Natural killer cell (primary cell): ENCODE results near the gene PTGDR. TPM values are rescaled to one million over a fixed set of nuclear protein-coding genes. Genes with fewer than 3 reads are reported as not detected.

Experiments used
- ATAC-seq, 3 donors: fragments of 150-1000 bp in 2 of 3; fragments of 200-7000 bp in 1 of 3; cut with Tn5 transposase; 1 replicate in 1 of 3; 2 replicates in 2 of 3; pipeline ENCODE4 v1.10.0; 2021; ENCODE audit warnings: mild to moderate bottlenecking in 2 of 3, moderate library complexity in 2 of 3
- DNase-seq, 2 donors: peaks; one replicate each; pipeline versions ENCODE4 v3.0.0 to v3.0.0-alpha.2; 2013 to 2021; ENCODE audit warnings: mixed read lengths in 1 of 2
- H3K27ac ChIP-seq: one replicate; pipeline ENCODE4 v1.5.1; 2013; ENCODE audit warnings: mild to moderate bottlenecking, low read length
- H3K27me3 ChIP-seq: one replicate; pipeline ENCODE4 v1.6.1; 2013; ENCODE audit warnings: low read length; ENCODE audit not compliant: control insufficient read depth, insufficient read depth
- H3K36me3 ChIP-seq: one replicate; pipeline ENCODE4 v1.6.1; 2013; ENCODE audit warnings: low read length; ENCODE audit not compliant: control insufficient read depth, insufficient read depth
- H3K4me1 ChIP-seq: one replicate; pipeline ENCODE4 v1.6.1; 2013; ENCODE audit warnings: low read length; ENCODE audit not compliant: control insufficient read depth, insufficient read depth
- H3K4me3 ChIP-seq: one replicate; pipeline ENCODE4 v1.5.1; 2013; ENCODE audit warnings: low read length
- H3K9me3 ChIP-seq: one replicate; pipeline ENCODE4 v1.6.1; 2013; ENCODE audit warnings: low read length; ENCODE audit not compliant: control insufficient read depth, insufficient read depth
- H3K27ac Mint-ChIP-seq, 2 donors: one replicate each; pipeline ENCODE4 v1.8.0; 2022; ENCODE audit warnings: mild to moderate bottlenecking in 2 of 2, mixed read lengths in 2 of 2, moderate library complexity in 1 of 2
- H3K27me3 Mint-ChIP-seq, 2 donors: one replicate each; pipeline ENCODE4 v1.8.0; 2022; ENCODE audit warnings: low read depth in 2 of 2, mixed read lengths in 2 of 2
- H3K36me3 Mint-ChIP-seq: one replicate; pipeline ENCODE4 v1.8.0; 2022; ENCODE audit warnings: mixed read lengths
- H3K4me1 Mint-ChIP-seq, 2 donors: one replicate each; pipeline ENCODE4 v1.8.0; 2022; ENCODE audit warnings: mixed read lengths in 2 of 2
- H3K4me3 Mint-ChIP-seq: one replicate; pipeline ENCODE4 v1.8.0; 2022; ENCODE audit warnings: mild to moderate bottlenecking, moderate library complexity, mixed read lengths
- H3K9me3 Mint-ChIP-seq, 2 donors: one replicate each; pipeline ENCODE4 v1.8.0; 2022; ENCODE audit warnings: mixed read lengths in 2 of 2
- WGBS: methylation state at CpG from one replicate; pipeline ENCODE4 v1.1.7; 2013; ENCODE audit warnings: missing lambda C conversion rate; ENCODE audit not compliant: insufficient coverage; 5-methylcytosine and 5-hydroxymethylcytosine counted together
- intact Hi-C: fragments of 100-400 bp; cut with micrococcal nuclease; formaldehyde crosslinking; loops from one replicate; pipeline ENCODE4 v1.14.2; 2022
- total RNA-seq, 4 donors: library from RNA; stranded (reverse); fragments of 120-200 nt in 1 of 4; gene quantifications; one replicate each; pipeline versions ENCODE4 v1.2.3 to v1.2.4, GENCODE V29; 2013 to 2022
- TF ChIP-seq, protein P1 (sequence below): fragments of 200-600 bp; IDR thresholded peaks from one replicate; pipeline ENCODE4 v1.8.0; 2022; ENCODE audit warnings: antibody characterized with exemption

The PTGDR gene
- total RNA-seq, 3 donors from 2014 or later (not counting 1 experiment from before 2014, with no cell fraction given) = 106 to 140 (median 112) TPM

DNA sequence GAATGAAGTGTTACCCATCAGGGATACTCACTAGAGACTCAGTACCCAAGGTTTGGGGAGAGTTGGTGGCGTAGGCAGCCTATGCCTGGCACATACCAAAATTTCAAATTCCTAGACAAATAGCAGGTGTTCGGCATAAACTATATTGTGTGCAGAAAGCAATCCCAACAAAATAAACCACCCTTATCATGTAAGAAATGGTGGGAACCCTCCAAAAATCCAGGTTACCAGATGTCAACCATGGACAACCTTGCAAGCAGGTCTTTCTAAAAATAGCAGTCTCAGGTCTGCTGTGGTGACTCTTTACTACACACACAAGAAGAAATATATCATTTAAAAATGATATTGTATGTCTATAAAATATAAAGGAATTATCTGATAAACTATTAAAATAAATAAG, 28.9 kb downstream of the PTGDR start:
- 95% methylated on average over 2 of the region's 2 CpGs for WGBS
- DNase-seq = no peak
- no peak overlapping the region for H3K4me3 ChIP-seq
- Mint-ChIP-seq H3K27ac (no peak overlapping the region), H3K27me3 (no peaks in the 10 kb centered on the region), H3K36me3 (no peaks in the 10 kb centered on the region), H3K9me3 (peaks cover 0 to under 1% of the 10 kb centered on the region in 2 donors), H3K4me1 (peaks cover 31 to 41% of the 10 kb centered on the region in 2 donors), H3K4me3 (no peak overlapping the region)
- no peak overlapping the region for H3K27ac ChIP-seq
- TF ChIP-seq, protein P1, sequence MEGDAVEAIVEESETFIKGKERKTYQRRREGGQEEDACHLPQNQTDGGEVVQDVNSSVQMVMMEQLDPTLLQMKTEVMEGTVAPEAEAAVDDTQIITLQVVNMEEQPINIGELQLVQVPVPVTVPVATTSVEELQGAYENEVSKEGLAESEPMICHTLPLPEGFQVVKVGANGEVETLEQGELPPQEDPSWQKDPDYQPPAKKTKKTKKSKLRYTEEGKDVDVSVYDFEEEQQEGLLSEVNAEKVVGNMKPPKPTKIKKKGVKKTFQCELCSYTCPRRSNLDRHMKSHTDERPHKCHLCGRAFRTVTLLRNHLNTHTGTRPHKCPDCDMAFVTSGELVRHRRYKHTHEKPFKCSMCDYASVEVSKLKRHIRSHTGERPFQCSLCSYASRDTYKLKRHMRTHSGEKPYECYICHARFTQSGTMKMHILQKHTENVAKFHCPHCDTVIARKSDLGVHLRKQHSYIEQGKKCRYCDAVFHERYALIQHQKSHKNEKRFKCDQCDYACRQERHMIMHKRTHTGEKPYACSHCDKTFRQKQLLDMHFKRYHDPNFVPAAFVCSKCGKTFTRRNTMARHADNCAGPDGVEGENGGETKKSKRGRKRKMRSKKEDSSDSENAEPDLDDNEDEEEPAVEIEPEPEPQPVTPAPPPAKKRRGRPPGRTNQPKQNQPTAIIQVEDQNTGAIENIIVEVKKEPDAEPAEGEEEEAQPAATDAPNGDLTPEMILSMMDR = no peak
- no peaks in the 10 kb centered on the region for H3K27me3 ChIP-seq
- H3K36me3 ChIP-seq = no peaks in the 10 kb centered on the region
- H3K4me1 ChIP-seq = peaks cover 6% of the 10 kb centered on the region
- no peak for ATAC-seq
- H3K9me3 ChIP-seq = peaks cover 3% of the 10 kb centered on the region
- intact Hi-C loops = loop anchor here (5.0 kb wide), 1 partner anchor 126 kb away; no protein-coding TSS in a partner anchor

DNA sequence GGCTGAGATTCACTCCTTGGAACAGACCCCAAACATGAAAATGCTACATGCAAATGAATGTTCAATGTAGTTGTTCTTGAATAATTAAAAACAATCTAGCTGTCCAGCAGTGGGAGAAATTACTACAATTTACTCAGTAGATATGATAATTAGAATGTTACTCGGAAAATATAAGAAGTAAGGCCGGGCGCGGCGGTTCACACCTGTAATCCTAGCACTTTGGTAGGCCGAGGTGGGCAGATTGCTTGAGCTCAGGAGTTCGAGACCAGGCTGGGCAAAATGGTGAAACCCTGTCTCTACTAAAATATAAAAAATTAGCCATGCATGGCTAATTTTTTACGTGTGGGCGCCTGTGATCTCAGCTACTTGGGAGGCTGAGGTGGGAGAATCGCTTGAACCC, 31.3 kb downstream of the PTGDR start:
- Mint-ChIP-seq H3K27ac (peak overlapping the region; percentile 53 to 77), H3K4me3 (no peak overlapping the region), H3K36me3 (no peaks in the 10 kb centered on the region), H3K9me3 (no peaks in the 10 kb centered on the region), H3K4me1 (peaks cover 50 to 57% of the 10 kb centered on the region in 2 donors), H3K27me3 (no peaks in the 10 kb centered on the region)
- WGBS = 98% methylated on average over 10 of the region's 10 CpGs
- Histone ChIP-seq H3K27ac (no peak overlapping the region), H3K4me1 (peaks cover 6% of the 10 kb centered on the region), H3K9me3 (no peaks in the 10 kb centered on the region), H3K4me3 (no peak overlapping the region), H3K36me3 (peaks cover 3% of the 10 kb centered on the region), H3K27me3 (no peaks in the 10 kb centered on the region)
- DNase-seq (no peak), ATAC-seq (no peak)
- TF ChIP-seq, protein P1 = no peak
- intact Hi-C loops = loop anchor here (1.0 to 5.0 kb wide), 2 partner anchors 124 to 175 kb away; no protein-coding TSS in a partner anchor

DNA sequence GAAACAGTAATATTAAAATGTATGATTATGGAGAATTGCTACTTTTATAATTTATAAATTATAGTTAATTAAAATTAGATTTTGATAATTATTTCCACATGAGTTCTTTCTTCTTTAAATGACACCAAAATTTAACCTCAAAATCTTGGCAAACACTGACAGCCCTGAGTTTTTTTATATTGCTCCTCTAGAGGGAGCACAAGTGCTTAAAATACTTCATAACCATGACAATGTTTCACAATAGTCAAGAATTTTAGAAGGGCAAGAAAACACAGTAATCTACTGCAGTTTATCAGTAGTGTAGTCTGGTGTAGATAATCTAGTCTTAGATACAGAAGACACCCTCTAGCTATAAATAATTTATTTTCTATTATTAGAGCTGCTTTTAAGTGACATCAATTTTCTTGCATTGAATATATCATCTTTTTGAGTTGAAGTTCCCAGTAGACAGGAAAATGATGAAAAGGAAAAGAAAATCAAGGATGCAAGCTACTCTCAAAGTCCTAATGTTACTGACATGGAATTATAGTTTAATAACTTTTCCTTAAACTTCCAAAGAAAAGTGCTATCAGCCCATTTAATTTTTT, 32.3 kb downstream of the PTGDR start:
- peak in 1 of 2 donors; percentile 74 for DNase-seq
- intact Hi-C loops = loop anchor here (1.0 to 5.0 kb wide), 2 partner anchors 123 to 174 kb away; no protein-coding TSS in a partner anchor

More for the DNA sequence above, 32.3 kb downstream of the PTGDR start:
- H3K4me1 Mint-ChIP-seq = peaks cover 49 to 59% of the 10 kb centered on the region in 2 donors
- TF ChIP-seq, protein P1 = peak; percentile 79
- peak overlapping the region in 1 of 2 donors; percentile 82 for H3K27ac Mint-ChIP-seq
- H3K27me3 Mint-ChIP-seq = no peaks in the 10 kb centered on the region
- H3K36me3 Mint-ChIP-seq = no peaks in the 10 kb centered on the region
- peaks cover 6% of the 10 kb centered on the region for H3K4me1 ChIP-seq
- H3K27me3 ChIP-seq = no peaks in the 10 kb centered on the region
- ATAC-seq = peak; percentile 81 to 82 (median 81)
- H3K4me3 Mint-ChIP-seq = no peak overlapping the region
- H3K9me3 ChIP-seq = no peaks in the 10 kb centered on the region
- no peak overlapping the region for H3K4me3 ChIP-seq
- no peaks in the 10 kb centered on the region for H3K9me3 Mint-ChIP-seq
- no peak overlapping the region for H3K27ac ChIP-seq
- peaks cover 3% of the 10 kb centered on the region for H3K36me3 ChIP-seq
